Measurements from ENCODE around the gene CAPN12. TPM values are rescaled to one million over a fixed set of nuclear protein-coding genes. Genes with fewer than 3 reads are reported as not detected.

CAPN12 gene
- total RNA-seq, 4 donors from 2014 or later: 0.42 TPM; not detected in 3

DNA sequence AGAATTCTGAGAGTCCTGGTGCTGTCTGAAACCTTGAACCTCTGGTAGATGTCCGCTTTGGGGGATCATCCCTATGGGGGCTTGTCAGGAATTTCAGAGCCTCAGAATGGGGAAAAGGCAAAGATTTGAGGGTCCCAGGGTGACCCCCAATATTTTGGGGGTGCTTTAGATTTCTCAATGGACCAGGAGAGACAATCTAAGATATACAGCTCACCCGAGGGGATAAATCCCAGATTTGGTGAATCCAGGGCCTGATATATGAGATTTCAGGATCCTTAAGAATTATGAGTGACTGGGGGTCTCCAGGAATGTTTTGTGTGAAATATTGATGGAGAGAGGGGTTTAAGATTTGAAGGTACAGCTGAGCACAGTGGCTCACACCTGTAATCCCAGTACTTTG is 3.3 kb downstream of the CAPN12 start:
- Histone ChIP-seq H3K4me1 (peaks cover 0 to 7% of the 10 kb centered on the region in 2 donors), H3K4me3 (no peak overlapping the region), H3K27me3 (peaks cover 0 to 11% (median 0%) of the 10 kb centered on the region in 3 donors), H3K9me3 (no peaks in the 10 kb centered on the region), H3K27ac (no peak overlapping the region), H3K36me3 (no peaks in the 10 kb centered on the region)
- DNase-seq: no peak
- intact Hi-C loops (cut with DNase I; ENCODE audit: low total_unique reads) (no loop called here), in situ Hi-C loops (cut with MboI; ENCODE audit: low sequenced_read_pairs in 4 of 4) (loop anchor here in 2 of 4 donors (25.0 kb wide), 1 partner anchor 171 kb away; the partner anchor contains the start of gene CCER2 (in 2 of the 2))
- no peak for ATAC-seq
- TF ChIP-seq POLR2A (IDR thresholded peaks at IDR 0.05): no peak
- TF ChIP-seq, protein P1, sequence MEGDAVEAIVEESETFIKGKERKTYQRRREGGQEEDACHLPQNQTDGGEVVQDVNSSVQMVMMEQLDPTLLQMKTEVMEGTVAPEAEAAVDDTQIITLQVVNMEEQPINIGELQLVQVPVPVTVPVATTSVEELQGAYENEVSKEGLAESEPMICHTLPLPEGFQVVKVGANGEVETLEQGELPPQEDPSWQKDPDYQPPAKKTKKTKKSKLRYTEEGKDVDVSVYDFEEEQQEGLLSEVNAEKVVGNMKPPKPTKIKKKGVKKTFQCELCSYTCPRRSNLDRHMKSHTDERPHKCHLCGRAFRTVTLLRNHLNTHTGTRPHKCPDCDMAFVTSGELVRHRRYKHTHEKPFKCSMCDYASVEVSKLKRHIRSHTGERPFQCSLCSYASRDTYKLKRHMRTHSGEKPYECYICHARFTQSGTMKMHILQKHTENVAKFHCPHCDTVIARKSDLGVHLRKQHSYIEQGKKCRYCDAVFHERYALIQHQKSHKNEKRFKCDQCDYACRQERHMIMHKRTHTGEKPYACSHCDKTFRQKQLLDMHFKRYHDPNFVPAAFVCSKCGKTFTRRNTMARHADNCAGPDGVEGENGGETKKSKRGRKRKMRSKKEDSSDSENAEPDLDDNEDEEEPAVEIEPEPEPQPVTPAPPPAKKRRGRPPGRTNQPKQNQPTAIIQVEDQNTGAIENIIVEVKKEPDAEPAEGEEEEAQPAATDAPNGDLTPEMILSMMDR (IDR thresholded peaks at IDR 0.05 in 4 of 5, conservative IDR thresholded peaks at IDR 0.05 in 1 of 5): no peak

DNA sequence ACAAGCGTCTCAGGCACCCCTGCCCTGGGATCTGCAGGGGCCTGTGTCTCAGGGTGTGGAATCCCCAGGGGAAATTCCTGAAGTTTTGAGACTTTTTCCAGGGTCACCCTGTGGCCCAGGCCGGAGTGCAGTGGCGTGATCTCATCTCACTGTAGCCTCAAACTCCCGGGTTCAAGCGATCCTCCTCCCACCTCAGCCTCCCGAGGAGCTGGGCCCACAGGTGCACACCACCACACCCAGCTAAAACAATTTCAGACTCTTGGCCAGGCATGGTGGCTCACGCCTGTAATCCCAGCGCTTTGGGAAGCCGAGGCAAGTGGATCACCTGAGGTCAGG is 4.0 kb downstream of the CAPN12 start:
- peaks cover 0 to 7% of the 10 kb centered on the region in 2 donors for H3K4me1 ChIP-seq
- in situ Hi-C loops (cut with MboI; ENCODE audit: low sequenced_read_pairs in 4 of 4): loop anchor here in 2 of 4 donors (25.0 kb wide), 1 partner anchor 172 kb away; the partner anchor contains the start of gene CCER2 (in 2 of the 2)
- ATAC-seq (no peak), DNase-seq (no peak)
- peaks cover 0 to 11% (median 0%) of the 10 kb centered on the region in 3 donors for H3K27me3 ChIP-seq
- TF ChIP-seq, protein P1 (IDR thresholded peaks at IDR 0.05 in 4 of 5, conservative IDR thresholded peaks at IDR 0.05 in 1 of 5): no peak
- no peak for TF ChIP-seq POLR2A (IDR thresholded peaks at IDR 0.05)
- H3K27ac ChIP-seq: no peak overlapping the region
- H3K36me3 ChIP-seq: no peaks in the 10 kb centered on the region
- H3K4me3 ChIP-seq: no peak overlapping the region
- H3K9me3 ChIP-seq: no peaks in the 10 kb centered on the region
- intact Hi-C loops (cut with DNase I; ENCODE audit: low total_unique reads): no loop called here

DNA sequence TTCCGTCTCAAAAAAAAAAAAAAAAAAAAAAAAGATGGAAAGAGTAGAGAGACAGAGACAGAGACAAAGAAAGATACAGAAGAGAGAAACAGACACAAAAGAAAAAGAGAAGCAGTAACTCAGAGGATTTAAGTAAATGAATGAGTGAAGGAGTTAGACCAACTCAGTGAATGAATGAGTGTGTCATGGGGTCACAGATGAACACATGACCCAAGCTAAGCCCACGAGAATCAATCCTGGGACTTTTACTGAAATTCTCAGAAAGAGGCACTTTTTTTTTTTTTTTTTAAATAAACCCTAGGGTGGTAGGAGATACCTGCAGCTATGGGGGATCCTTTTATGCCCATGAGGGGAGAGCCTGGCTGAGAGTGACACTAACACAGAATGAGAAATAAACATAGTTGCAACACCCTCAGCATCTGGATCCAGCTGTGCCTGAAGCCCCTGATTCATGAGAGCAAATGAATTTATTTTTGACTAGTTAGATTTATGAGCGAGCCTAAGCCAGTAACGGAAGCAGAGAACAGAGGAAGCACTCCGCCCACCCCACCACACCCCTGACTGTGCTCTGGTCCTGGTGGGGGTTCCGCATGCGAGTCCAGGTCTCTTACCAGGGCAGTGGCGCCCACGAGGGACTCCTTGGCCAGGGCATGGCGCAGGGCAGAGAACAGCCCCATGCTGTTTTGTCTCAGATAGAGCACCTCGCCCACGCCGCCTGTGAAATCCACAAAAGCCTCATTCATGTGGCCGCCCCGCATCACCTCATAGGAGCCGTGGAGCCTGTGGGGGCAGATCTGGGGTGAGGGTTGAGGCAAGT is 4.6 kb downstream of the CAPN12 start:
- Histone ChIP-seq H3K9me3 (no peaks in the 10 kb centered on the region), H3K4me3 (no peak overlapping the region), H3K36me3 (no peaks in the 10 kb centered on the region), H3K4me1 (peaks cover 0 to 7% of the 10 kb centered on the region in 2 donors), H3K27me3 (peaks cover 0 to 11% (median 0%) of the 10 kb centered on the region in 3 donors), H3K27ac (no peak overlapping the region)
- in situ Hi-C loops (cut with MboI; ENCODE audit: low sequenced_read_pairs in 4 of 4): loop anchor here in 2 of 4 donors (25.0 kb wide), 1 partner anchor 173 kb away; the partner anchor contains the start of gene CCER2 (in 2 of the 2)
- intact Hi-C loops (cut with DNase I; ENCODE audit: low total_unique reads): no loop called here
- TF ChIP-seq, protein P1 (IDR thresholded peaks at IDR 0.05 in 4 of 5, conservative IDR thresholded peaks at IDR 0.05 in 1 of 5): no peak
- no peak for TF ChIP-seq POLR2A (IDR thresholded peaks at IDR 0.05)
- ATAC-seq: no peak
- DNase-seq: no peak

- no peak for TF ChIP-seq POLR2A (IDR thresholded peaks at IDR 0.05)
- TF ChIP-seq, protein P1 (IDR thresholded peaks at IDR 0.05 in 4 of 5, conservative IDR thresholded peaks at IDR 0.05 in 1 of 5): no peak
- ATAC-seq: no peak
- no peak overlapping the region for H3K27ac ChIP-seq
- intact Hi-C loops (cut with DNase I; ENCODE audit: low total_unique reads) (no loop called here), in situ Hi-C loops (cut with MboI; ENCODE audit: low sequenced_read_pairs in 4 of 4) (loop anchor here in 2 of 4 donors (25.0 kb wide), 1 partner anchor 174 kb away; the partner anchor contains the start of gene CCER2 (in 2 of the 2))
- no peak for DNase-seq
- H3K36me3 ChIP-seq: no peaks in the 10 kb centered on the region
- no peaks in the 10 kb centered on the region for H3K9me3 ChIP-seq
- H3K4me1 ChIP-seq: peaks cover 0 to 7% of the 10 kb centered on the region in 2 donors
- H3K27me3 ChIP-seq: peaks cover 0 to 11% (median 0%) of the 10 kb centered on the region in 3 donors
- no peak overlapping the region for H3K4me3 ChIP-seq
Observed at GRCh38 chr19:38737921-38738737, 6.1 kb downstream of the CAPN12 start.
